HepG2 (cell line): ENCODE data around the gene CIAO2A. TPM values are rescaled to one million over a fixed set of nuclear protein-coding genes. Genes with fewer than 3 reads are reported as not detected.

Source experiments
- CAMTA2 ChIP-seq: sonication (generic); formaldehyde crosslinking; IDR thresholded peaks from 2 replicates; pipeline ENCODE4 v1.4.0; 2020; ENCODE audit warnings: mild to moderate bottlenecking, missing genetic modification reagents, borderline replicate concordance
- FOXC1 ChIP-seq: sonication (generic); formaldehyde crosslinking; IDR thresholded peaks from 2 replicates; pipeline ENCODE4 v1.8.0; 2022; ENCODE audit warnings: mild to moderate bottlenecking, missing genetic modification reagents, borderline replicate concordance
- HDAC2 ChIP-seq: sonication (generic); formaldehyde crosslinking; IDR thresholded peaks from 2 replicates; pipeline ENCODE4 v1.4.0; 2020; ENCODE audit warnings: missing genetic modification reagents
- NAIF1 ChIP-seq: sonication (generic); formaldehyde crosslinking; IDR thresholded peaks from 2 replicates; pipeline ENCODE4 v1.5.0; 2020; ENCODE audit warnings: mild to moderate bottlenecking, missing genetic modification reagents, borderline replicate concordance
- ZFP41 ChIP-seq: sonication (generic); formaldehyde crosslinking; IDR thresholded peaks from 2 replicates; pipeline ENCODE4 v1.4.0; 2020; ENCODE audit warnings: mild to moderate bottlenecking, missing genetic modification reagents, borderline replicate concordance
- polyA plus RNA-seq, 8 experiments: library from polyadenylated mRNA; depleted of rRNA in 3 of 8; stranded (reverse) in 7 of 8; unstranded in 1 of 8; fragments of >200 nt; fragmentation: Illumina TruSeq in 4 of 8; extraction: Trizol in 4 of 8; gene quantifications; 2 replicates each; pipeline versions ENCODE4 v1.2.1 to v1.2.3, GENCODE V29; 2011 to 2016; ENCODE audit warnings: low read depth in 4 of 8, missing spikeins in 1 of 8, mixed read lengths in 1 of 8; ENCODE audit not compliant: insufficient read depth in 1 of 8
- total RNA-seq, 5 experiments: library from RNA; depleted of rRNA; stranded (reverse); fragments of >200 nt; fragmentation: Illumina TruSeq; extraction: Trizol; gene quantifications; 2 replicates each; pipeline ENCODE4 v1.2.3, GENCODE V29; 2016; ENCODE audit warnings: low read depth in 1 of 5
- TF ChIP-seq, protein P1 (sequence below), 2 experiments: fragments of 450-650 bp in 1 of 2; sonication (generic) in 1 of 2; formaldehyde crosslinking in 1 of 2; IDR thresholded peaks; 2 replicates each; pipeline versions ENCODE4 v1.6.1 to v1.8.0; 2016 to 2022; ENCODE audit warnings: antibody characterized with exemption in 1 of 2, mild to moderate bottlenecking in 1 of 2, missing genetic modification reagents in 1 of 2
- TF ChIP-seq, protein P2 (sequence below): sonication (generic); formaldehyde crosslinking; IDR thresholded peaks from 2 replicates; pipeline ENCODE4 v1.4.0; 2020; ENCODE audit warnings: missing genetic modification reagents, borderline replicate concordance

Gene CIAO2A
- total and polyA plus RNA-seq, 2 of the 13 experiments (the other 11 are each of a cell fraction or from before 2014, with no cell fraction given): 83.0 to 100 TPM

DNA sequence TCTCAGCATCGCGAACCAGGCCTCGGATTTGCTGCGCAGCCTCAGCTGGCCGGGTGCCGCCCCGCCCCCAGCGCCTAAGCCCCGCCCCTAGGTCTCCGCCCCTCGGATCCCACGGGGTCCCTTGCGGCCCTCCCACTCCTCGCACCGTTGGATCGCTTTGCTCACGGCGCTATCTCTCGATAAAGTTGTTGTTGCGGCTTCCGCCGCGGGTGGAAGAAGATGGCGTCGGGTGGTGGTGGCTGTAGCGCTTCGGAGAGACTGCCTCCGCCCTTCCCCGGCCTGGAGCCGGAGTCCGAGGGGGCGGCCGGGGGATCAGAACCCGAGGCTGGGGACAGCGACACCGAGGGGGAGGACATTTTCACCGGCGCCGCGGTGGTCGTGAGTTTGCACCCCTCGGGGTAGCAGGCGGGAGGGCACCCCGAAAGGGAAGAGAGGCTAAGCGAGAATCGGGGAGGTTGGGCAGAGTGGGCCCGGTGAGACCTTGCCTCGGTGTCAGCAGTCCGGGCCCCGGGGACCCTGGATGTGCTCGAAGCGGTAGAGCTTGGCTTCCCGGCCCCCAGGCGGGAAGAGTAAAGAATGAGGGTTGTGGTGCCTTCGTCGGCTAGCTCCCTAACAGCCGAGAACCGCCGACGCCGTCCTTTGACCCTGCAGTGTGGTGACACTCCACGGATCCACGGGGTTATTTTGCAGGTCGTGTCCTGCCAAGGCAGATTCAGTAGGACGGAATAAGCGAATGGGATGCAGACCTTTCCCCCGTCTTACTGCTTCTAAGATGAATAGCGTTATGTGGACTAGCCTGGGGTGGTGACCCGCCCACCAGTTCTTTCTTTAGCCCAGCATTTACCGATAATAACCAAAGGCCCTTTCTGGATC is 2.4 kb upstream of the CIAO2A start, which contains the start of gene SNX1 (continued):
- TF ChIP-seq, protein P1, sequence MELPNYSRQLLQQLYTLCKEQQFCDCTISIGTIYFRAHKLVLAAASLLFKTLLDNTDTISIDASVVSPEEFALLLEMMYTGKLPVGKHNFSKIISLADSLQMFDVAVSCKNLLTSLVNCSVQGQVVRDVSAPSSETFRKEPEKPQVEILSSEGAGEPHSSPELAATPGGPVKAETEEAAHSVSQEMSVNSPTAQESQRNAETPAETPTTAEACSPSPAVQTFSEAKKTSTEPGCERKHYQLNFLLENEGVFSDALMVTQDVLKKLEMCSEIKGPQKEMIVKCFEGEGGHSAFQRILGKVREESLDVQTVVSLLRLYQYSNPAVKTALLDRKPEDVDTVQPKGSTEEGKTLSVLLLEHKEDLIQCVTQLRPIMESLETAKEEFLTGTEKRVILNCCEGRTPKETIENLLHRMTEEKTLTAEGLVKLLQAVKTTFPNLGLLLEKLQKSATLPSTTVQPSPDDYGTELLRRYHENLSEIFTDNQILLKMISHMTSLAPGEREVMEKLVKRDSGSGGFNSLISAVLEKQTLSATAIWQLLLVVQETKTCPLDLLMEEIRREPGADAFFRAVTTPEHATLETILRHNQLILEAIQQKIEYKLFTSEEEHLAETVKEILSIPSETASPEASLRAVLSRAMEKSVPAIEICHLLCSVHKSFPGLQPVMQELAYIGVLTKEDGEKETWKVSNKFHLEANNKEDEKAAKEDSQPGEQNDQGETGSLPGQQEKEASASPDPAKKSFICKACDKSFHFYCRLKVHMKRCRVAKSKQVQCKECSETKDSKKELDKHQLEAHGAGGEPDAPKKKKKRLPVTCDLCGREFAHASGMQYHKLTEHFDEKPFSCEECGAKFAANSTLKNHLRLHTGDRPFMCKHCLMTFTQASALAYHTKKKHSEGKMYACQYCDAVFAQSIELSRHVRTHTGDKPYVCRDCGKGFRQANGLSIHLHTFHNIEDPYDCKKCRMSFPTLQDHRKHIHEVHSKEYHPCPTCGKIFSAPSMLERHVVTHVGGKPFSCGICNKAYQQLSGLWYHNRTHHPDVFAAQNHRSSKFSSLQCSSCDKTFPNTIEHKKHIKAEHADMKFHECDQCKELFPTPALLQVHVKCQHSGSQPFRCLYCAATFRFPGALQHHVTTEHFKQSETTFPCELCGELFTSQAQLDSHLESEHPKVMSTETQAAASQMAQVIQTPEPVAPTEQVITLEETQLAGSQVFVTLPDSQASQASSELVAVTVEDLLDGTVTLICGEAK (IDR thresholded peaks at IDR 0.05): peak; percentile 100
- TF ChIP-seq, protein P1 (CRISPR knock-in tag; IDR thresholded peaks at IDR 0.05): peak; percentile 100
- TF ChIP-seq ZFP41 (CRISPR knock-in tag): no peak
- no peak for TF ChIP-seq NAIF1 (CRISPR knock-in tag)
- peak; percentile 86 for TF ChIP-seq HDAC2 (CRISPR knock-in tag)
- TF ChIP-seq, protein P2, sequence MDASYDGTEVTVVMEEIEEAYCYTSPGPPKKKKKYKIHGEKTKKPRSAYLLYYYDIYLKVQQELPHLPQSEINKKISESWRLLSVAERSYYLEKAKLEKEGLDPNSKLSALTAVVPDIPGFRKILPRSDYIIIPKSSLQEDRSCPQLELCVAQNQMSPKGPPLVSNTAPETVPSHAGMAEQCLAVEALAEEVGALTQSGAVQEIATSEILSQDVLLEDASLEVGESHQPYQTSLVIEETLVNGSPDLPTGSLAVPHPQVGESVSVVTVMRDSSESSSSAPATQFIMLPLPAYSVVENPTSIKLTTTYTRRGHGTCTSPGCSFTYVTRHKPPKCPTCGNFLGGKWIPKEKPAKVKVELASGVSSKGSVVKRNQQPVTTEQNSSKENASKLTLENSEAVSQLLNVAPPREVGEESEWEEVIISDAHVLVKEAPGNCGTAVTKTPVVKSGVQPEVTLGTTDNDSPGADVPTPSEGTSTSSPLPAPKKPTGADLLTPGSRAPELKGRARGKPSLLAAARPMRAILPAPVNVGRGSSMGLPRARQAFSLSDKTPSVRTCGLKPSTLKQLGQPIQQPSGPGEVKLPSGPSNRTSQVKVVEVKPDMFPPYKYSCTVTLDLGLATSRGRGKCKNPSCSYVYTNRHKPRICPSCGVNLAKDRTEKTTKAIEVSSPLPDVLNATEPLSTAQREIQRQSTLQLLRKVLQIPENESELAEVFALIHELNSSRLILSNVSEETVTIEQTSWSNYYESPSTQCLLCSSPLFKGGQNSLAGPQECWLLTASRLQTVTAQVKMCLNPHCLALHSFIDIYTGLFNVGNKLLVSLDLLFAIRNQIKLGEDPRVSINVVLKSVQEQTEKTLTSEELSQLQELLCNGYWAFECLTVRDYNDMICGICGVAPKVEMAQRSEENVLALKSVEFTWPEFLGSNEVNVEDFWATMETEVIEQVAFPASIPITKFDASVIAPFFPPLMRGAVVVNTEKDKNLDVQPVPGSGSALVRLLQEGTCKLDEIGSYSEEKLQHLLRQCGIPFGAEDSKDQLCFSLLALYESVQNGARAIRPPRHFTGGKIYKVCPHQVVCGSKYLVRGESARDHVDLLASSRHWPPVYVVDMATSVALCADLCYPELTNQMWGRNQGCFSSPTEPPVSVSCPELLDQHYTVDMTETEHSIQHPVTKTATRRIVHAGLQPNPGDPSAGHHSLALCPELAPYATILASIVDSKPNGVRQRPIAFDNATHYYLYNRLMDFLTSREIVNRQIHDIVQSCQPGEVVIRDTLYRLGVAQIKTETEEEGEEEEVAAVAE (CRISPR knock-in tag): 0 out of 2 replicates have a peak, but pooled peaks have one; percentile 39
- TF ChIP-seq CAMTA2 (CRISPR knock-in tag): peak; percentile 94; the same call in 1 of the 2 replicates
- TF ChIP-seq FOXC1 (CRISPR knock-in tag): no peak
